Memory B cell (primary cell): ENCODE results near the gene EXOC6B.
"Not testable (repeated sequence)": the region's sequence is repeated elsewhere in the genome, so short reads cannot be mapped to it uniquely, and the experiment has no call there.

ENCODE experiments used
- ATAC-seq: fragments of 150-1000 bp; cut with Tn5 transposase; 2 replicates; pipeline ENCODE4 v1.10.0; 2021; ENCODE audit warnings: low read depth, mild to moderate bottlenecking, moderate library complexity
- DNase-seq, 2 donors: peaks; one replicate each; pipeline ENCODE4 v3.0.0; 2022; ENCODE audit warnings: low spot score in 2 of 2
- H3K27ac Mint-ChIP-seq: one replicate; pipeline ENCODE4 v1.8.0; 2022; ENCODE audit warnings: mild to moderate bottlenecking, moderate library complexity, mixed read lengths
- H3K27me3 Mint-ChIP-seq: one replicate; pipeline ENCODE4 v1.8.0; 2022; ENCODE audit warnings: mixed read lengths
- H3K36me3 Mint-ChIP-seq: one replicate; pipeline ENCODE4 v1.8.0; 2022; ENCODE audit warnings: mild to moderate bottlenecking, mixed read lengths
- H3K4me1 Mint-ChIP-seq: one replicate; pipeline ENCODE4 v1.8.0; 2022; ENCODE audit warnings: mixed read lengths
- H3K4me3 Mint-ChIP-seq: one replicate; pipeline ENCODE4 v1.8.0; 2022; ENCODE audit warnings: mild to moderate bottlenecking, moderate library complexity, mixed read lengths
- H3K9me3 Mint-ChIP-seq: one replicate; pipeline ENCODE4 v1.8.0; 2022; ENCODE audit warnings: mixed read lengths

The EXOC6B gene

DNA sequence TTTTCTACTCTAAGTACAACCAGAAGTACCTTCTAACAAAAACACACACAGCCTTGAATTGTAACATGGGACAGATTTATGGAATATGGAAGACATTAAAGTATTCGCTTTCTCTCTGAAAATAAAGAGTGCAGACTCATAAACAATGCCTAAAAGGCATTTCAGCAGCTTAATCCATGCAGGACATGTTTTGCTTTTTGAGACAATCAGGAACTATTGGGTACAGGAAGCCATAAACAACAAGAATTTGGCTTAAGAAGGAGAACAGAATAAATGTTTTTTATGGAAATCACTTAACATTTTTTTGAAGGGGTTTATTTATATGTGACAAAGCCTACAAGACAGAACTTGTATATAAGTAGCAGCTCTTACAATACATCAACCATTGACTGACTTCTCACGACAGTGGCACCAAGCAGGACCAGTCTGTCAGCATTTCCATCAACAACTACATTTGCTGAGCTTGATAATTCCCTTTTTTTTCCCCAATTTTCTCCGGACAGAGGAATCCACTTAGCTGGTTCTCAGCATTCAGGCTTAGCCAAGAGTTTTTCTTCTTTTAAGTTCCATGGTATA lies 140.1 kb downstream of the EXOC6B start:
- DNase-seq: no peak
- Mint-ChIP-seq H3K4me1 (no peaks in the 10 kb centered on the region), H3K36me3 (peaks cover 12% of the 10 kb centered on the region), H3K4me3 (no peak overlapping the region), H3K27ac (no peak overlapping the region), H3K27me3 (no peaks in the 10 kb centered on the region), H3K9me3 (no peaks in the 10 kb centered on the region)
- no peak for ATAC-seq

DNA sequence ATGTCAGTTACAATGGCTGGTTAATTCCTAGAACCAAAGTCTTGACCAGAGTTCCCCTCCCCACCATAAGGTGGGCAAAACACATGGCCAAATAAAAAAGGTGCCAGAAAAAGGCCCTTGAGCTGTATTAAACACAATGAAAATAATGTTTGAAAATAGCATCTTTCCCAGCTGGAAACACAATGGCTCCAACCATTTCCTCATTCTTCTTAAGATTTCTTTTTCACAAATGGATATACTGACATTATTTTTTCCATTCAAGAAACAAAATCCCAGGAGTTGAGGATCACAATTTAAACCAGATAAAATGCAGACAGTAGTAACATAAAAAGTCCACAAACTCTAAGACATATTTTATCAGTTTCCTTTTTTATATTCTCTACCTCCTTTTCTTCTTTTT lies 143.8 kb downstream of the EXOC6B start:
- DNase-seq (no peak), ATAC-seq (no peak)
- H3K4me3 Mint-ChIP-seq: no peak overlapping the region
- peaks cover 15% of the 10 kb centered on the region for H3K36me3 Mint-ChIP-seq
- no peaks in the 10 kb centered on the region for H3K27me3 Mint-ChIP-seq
- no peaks in the 10 kb centered on the region for H3K9me3 Mint-ChIP-seq
- H3K27ac Mint-ChIP-seq: no peak overlapping the region
- no peaks in the 10 kb centered on the region for H3K4me1 Mint-ChIP-seq

DNA sequence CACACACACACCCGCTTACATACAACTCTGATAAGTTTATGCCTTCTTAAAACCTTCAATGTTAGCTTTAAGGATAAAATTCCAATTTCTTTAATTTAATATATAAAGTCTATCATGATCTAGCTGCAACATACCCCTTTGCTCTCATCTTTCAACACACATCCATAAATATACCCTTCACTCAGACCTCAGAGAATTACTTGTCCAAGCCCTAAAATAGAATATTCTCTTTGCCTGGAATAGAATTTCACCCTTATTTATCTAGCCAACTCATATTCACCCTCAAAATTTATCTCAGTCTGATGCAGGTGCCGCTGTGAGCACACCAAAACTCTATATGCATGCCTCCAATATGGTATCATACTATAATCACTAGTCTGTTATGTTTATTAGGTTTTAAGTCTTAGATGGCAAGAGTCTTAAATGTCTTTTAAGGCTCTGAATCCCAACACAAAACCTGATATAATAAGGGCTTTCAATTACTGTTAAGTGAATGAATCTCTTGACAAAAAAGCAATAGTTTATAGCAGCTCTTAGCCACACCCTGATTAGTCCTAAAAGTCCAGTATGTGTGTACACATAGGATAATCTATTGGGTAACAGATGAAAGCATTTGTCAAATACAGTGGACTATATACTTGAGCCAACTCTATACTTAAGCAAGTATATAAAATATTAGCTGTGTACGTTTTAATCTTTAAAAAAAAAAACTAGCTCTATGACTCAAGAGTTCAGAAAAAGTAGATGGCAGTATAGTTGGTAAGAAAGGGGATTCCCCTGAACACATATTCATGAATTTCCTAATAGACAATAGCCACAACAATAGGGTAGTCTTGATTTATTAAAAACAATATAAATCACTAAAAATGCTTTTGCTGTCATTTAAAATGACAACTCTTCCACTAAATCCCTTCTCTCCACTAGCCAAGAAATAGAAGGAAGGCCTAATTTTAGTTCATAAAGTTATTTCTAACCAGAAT lies 144.5 kb downstream of the EXOC6B start:
- no peaks in the 10 kb centered on the region for H3K9me3 Mint-ChIP-seq
- peaks cover 15% of the 10 kb centered on the region for H3K36me3 Mint-ChIP-seq
- no peak overlapping the region for H3K27ac Mint-ChIP-seq
- no peak overlapping the region for H3K4me3 Mint-ChIP-seq
- no peaks in the 10 kb centered on the region for H3K27me3 Mint-ChIP-seq
- no peak for DNase-seq
- no peaks in the 10 kb centered on the region for H3K4me1 Mint-ChIP-seq
- no peak for ATAC-seq

DNA sequence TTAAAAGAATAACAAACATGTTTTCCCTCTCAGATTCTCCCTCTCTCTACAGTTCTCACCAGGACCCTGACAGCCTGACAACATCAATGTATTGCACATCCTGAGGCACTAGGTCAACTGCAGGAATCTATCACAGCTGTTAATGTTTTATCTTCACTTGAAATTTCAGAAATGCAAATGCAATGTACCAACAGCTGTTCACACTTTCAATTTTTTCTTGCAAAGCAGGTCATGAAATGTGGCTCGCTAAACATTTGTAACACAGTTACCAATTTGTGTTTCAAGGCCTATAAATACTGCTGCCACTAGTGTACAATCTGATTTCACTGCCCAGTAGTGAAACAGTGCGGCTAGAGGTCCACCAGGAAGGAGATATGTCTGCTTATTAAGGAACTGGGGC lies 147.8 kb downstream of the EXOC6B start:
- Mint-ChIP-seq H3K27ac (no peak overlapping the region), H3K4me1 (no peaks in the 10 kb centered on the region), H3K27me3 (no peaks in the 10 kb centered on the region), H3K4me3 (no peak overlapping the region), H3K9me3 (no peaks in the 10 kb centered on the region), H3K36me3 (peaks cover 8% of the 10 kb centered on the region)
- ATAC-seq: no peak
- no peak for DNase-seq

DNA sequence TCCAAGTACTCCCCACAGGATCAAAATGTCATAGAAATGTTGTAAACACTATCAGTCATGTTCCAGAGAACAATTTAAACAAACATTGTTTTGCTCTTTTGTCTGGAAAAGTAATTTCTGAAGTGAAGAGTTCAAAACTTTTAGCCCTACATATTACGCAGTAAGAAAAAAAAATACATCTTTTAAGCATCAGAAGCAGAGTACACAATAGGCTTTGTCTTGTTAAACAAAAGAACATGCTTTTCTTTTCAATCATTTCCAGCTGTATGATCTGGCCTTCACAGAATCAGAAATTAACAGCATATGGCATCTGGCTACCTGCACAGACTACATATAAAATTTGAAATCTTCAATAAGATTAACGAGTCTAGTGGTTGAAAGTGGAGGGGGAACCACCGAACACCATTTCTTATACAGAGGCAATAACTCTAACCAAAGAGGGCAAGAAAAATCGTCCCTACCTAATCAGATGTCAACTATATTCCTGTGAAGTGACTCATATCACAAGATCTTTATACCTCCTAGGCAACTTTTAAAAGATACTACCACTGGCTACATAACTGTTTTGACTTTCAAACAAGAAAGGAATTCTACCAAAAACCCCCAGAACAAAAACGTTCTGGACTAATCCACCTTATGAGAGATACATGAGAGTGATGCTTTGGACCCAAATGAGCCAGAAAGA lies 149.3 kb downstream of the EXOC6B start:
- H3K27me3 Mint-ChIP-seq: no peaks in the 10 kb centered on the region
- no peak for DNase-seq
- H3K4me3 Mint-ChIP-seq: no peak overlapping the region
- ATAC-seq: no peak
- peaks cover 14% of the 10 kb centered on the region for H3K36me3 Mint-ChIP-seq
- peaks cover 3% of the 10 kb centered on the region for H3K9me3 Mint-ChIP-seq
- no peak overlapping the region for H3K27ac Mint-ChIP-seq
- H3K4me1 Mint-ChIP-seq: peaks cover 2% of the 10 kb centered on the region

DNA sequence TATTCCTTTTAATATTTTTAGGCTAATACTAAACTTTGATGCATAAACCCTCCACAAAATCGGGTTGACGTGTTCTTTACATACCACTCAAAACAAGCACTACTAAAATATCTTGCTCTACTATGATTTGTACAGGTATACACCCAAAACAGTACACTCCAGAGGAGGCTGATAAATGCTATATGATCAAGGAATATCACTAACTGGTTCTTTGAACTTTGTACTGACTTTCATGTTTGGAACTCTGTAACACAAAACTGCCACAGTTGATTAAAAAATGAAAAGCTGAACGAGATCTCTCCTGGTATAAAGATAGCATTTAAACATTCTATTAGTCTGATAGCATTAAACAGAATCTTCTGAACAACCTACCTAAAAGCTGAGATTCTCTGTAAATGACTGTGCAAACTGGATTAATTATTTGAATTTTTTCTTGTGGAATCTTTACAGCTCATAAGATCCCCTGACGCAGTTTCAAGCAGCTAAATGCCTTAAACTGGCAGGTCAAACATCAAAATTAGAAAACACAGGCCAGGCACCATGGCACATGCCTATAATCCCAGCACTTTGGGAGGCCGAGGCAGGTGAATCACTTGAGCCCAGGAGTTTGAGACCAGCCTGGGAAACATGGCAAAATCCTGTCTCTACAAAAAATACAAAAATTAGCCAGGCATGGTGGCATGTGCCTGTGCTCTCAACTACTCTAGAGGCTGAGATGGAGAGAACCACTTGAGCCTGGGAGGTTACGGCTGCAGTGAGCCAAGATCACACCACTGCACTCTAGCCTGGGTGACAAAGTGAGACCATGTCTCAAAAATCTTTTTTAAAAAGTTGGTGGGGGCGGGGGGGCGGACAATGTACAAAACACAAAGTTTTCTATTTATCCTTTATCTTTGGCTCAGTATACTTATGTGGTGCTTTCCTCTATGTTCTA lies 150.6 kb downstream of the EXOC6B start:
- peaks cover 17% of the 10 kb centered on the region for H3K36me3 Mint-ChIP-seq
- DNase-seq (no peak), ATAC-seq (no peak)
- peaks cover 2% of the 10 kb centered on the region for H3K4me1 Mint-ChIP-seq
- H3K27me3 Mint-ChIP-seq: no peaks in the 10 kb centered on the region
- no peak overlapping the region for H3K4me3 Mint-ChIP-seq
- peaks cover 4% of the 10 kb centered on the region for H3K9me3 Mint-ChIP-seq
- H3K27ac Mint-ChIP-seq: no peak overlapping the region

DNA sequence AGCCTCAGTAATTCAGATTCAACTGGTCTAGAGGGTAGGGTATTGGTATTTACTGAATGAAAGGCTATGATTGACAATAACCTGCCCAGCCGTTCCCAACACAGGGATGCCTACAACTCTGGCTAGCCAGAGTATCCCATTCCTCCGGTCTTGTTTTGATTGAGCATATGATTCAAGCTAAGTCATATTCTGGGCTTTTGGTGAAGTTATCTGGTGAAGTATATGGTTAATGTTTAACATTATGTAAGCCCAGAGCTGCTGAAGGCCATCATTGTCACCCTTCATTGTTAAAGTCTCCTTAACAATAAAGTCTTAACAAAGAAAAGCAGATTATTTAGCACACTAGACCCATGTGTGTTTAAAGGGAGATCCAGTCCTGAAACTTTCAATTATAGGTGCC lies 152.6 kb downstream of the EXOC6B start:
- H3K27ac Mint-ChIP-seq: no peak overlapping the region
- no peak overlapping the region for H3K4me3 Mint-ChIP-seq
- ATAC-seq: no peak
- DNase-seq: no peak
- peaks cover 24% of the 10 kb centered on the region for H3K36me3 Mint-ChIP-seq
- H3K27me3 Mint-ChIP-seq: no peaks in the 10 kb centered on the region
- H3K4me1 Mint-ChIP-seq: peaks cover 2% of the 10 kb centered on the region
- peaks cover 7% of the 10 kb centered on the region for H3K9me3 Mint-ChIP-seq

DNA sequence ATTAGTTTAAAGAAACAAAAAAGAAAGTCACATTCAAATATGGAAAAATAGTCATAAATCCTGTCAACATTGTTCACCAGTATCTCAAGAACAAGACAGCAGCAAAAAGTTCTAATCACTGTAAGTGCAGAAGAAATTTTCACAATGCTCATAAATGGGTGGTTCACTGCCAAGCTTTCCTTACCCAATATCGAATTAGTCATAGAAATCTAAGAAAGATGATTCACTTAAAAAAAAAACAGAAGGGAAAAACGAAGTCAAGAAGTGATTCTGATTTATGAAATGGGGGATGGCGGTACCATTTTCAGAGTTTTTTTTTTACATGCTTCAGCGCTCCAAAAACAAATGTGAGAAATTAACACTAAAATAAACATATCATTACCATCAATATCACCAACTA lies 156.7 kb downstream of the EXOC6B start:
- peaks cover 2% of the 10 kb centered on the region for H3K4me1 Mint-ChIP-seq
- no peak overlapping the region for H3K4me3 Mint-ChIP-seq
- H3K36me3 Mint-ChIP-seq: peaks cover 40% of the 10 kb centered on the region
- no peak for DNase-seq
- ATAC-seq: no peak
- H3K27me3 Mint-ChIP-seq: no peaks in the 10 kb centered on the region
- H3K9me3 Mint-ChIP-seq: peaks cover 13% of the 10 kb centered on the region
- no peak overlapping the region for H3K27ac Mint-ChIP-seq

DNA sequence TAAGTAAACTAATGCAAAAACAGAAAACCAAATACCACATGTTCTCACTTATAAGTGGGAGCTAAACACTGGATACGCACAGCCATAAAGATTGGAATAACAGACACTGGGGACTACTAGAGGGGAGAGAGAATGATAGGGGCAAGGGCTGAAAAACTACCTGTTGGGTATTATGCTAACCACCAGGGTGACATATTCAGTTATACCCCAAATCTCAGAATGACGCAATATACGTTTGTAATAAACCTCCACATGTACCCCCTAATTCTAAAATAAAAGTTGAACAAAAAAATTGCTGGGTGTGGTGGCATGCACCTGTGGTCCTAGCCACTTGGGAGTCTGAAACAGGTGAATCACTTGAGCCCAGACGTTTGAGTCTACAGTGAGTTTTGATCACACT lies 157.2 kb downstream of the EXOC6B start:
- Mint-ChIP-seq H3K27me3 (no peaks in the 10 kb centered on the region), H3K4me3 (no peak overlapping the region), H3K4me1 (peaks cover 2% of the 10 kb centered on the region), H3K27ac (no peak overlapping the region), H3K9me3 (peaks cover 15% of the 10 kb centered on the region), H3K36me3 (peaks cover 40% of the 10 kb centered on the region)
- ATAC-seq (no peak), DNase-seq (no peak)

DNA sequence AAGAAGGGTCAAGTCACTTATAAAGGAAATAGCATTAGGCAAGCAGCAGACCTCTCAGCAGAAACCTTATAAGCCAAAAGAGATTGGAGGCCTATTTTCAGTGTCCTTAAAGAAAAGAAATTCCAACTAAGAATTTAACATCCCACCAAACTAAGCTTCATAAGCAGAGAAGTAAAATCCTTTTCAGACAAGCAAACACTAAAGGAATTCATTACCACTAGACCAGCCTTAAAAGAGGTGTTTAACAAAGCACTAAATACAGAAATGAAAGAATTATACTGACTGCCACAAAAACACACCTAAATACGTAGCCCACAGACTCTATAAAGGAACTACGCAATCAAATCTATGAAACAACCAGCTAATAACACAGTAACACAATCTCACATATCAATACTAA lies 160.4 kb downstream of the EXOC6B start:
- Mint-ChIP-seq H3K4me1 (peaks cover 3% of the 10 kb centered on the region), H3K9me3 (peaks cover 11% of the 10 kb centered on the region), H3K4me3 (no peak overlapping the region), H3K36me3 (peaks cover 31% of the 10 kb centered on the region), H3K27me3 (no peaks in the 10 kb centered on the region), H3K27ac (no peak overlapping the region)
- ATAC-seq (no peak), DNase-seq (no peak)

DNA sequence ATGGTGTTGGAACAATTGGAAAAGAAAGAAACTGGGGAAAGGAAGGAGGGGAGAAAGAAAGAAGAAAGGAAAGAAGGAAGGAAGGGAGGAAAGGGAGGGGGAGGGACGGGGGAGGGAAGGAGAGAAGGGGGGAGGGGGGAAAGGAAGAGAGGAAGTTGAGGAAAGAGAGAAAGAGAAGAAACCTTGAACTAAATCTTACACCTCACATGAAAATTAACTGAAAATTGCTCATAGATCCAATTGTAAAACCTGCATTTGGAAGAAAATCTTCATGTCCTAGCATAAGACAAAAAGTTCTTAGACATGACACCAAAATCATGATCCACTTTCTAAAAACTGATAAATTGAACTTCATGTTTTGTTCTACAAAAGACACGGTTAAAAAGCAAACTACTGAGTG lies 163.8 kb downstream of the EXOC6B start:
- no peak for DNase-seq
- peaks cover 6% of the 10 kb centered on the region for H3K9me3 Mint-ChIP-seq
- H3K27me3 Mint-ChIP-seq: no peaks in the 10 kb centered on the region
- H3K27ac Mint-ChIP-seq: no peak overlapping the region
- peaks cover 3% of the 10 kb centered on the region for H3K4me1 Mint-ChIP-seq
- H3K4me3 Mint-ChIP-seq: no peak overlapping the region
- H3K36me3 Mint-ChIP-seq: peaks cover 16% of the 10 kb centered on the region
- ATAC-seq: no peak

DNA sequence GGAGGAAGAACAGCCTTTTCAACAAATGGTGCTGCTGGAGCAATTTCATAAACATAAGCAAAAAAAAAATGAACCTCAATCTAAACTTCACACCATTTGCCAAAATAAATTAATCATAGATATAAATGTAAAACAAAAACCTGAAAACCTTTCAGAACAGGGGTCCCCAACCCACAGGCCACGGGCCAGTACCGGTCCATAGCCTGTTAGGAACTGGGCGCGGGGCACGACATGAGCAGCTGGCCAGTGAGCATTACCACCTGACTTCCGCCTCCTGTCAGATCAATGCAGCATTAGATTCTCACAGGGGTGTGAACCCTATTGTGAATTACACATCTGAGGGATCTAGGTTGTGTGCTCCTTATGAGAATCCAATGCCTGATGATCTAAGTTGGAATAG lies 176.0 kb downstream of the EXOC6B start:
- no peaks in the 10 kb centered on the region for H3K27me3 Mint-ChIP-seq
- peaks cover 24% of the 10 kb centered on the region for H3K36me3 Mint-ChIP-seq
- no peak for ATAC-seq
- no peak overlapping the region for H3K27ac Mint-ChIP-seq
- H3K4me1 Mint-ChIP-seq: peaks cover 6% of the 10 kb centered on the region
- no peak for DNase-seq
- peaks cover 13% of the 10 kb centered on the region for H3K9me3 Mint-ChIP-seq
- no peak overlapping the region for H3K4me3 Mint-ChIP-seq

DNA sequence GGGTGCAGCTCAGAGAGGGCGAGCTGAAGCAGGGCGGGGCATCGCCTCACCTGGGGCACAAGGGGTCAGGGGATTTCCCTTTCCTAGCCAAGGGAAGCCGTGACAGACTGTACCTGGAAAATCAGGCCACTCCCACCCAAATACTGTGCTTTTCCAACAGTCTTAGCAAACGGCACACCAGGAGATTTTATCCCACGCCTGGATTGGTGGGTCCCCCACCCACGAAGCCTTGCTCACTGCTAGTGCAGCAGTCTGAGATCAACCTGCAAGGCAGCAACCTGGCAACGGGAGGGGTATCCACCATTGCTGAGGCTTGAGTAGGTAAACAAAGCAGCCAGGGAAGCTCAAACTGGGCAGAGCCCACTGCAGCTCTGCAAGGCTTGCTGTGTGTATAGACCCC lies 184.6 kb downstream of the EXOC6B start:
- not testable (repeated sequence) for ATAC-seq, DNase-seq, H3K4me1 Mint-ChIP-seq, H3K27ac Mint-ChIP-seq, H3K27me3 Mint-ChIP-seq, H3K4me3 Mint-ChIP-seq
- H3K9me3 Mint-ChIP-seq: peaks cover 13% of the 10 kb centered on the region
- H3K36me3 Mint-ChIP-seq: peaks cover 26% of the 10 kb centered on the region
